CD14-positive monocyte (primary cell): ENCODE measurements around the gene ACOT2. TPM values are rescaled to one million over a fixed set of nuclear protein-coding genes. Genes with fewer than 3 reads are reported as not detected.

Experiments
- DNase-seq, 3 donors: peaks; one replicate each; pipeline ENCODE4 v3.0.0-alpha.2; 2011 to 2022
- H2AFZ ChIP-seq: 2 replicates; pipeline ENCODE4 v1.6.0; 2012; ENCODE audit warnings: mild to moderate bottlenecking, low read depth, low read length, inconsistent platforms; ENCODE audit not compliant: insufficient read depth, poor library complexity, severe bottlenecking
- H3K27ac ChIP-seq, 2 donors: 1 replicate in 1 of 2; 2 replicates in 1 of 2; pipeline ENCODE4 v1.5.1; 2012 to 2013; ENCODE audit warnings: low read length in 2 of 2, control low read depth in 1 of 2, inconsistent platforms in 1 of 2, low read depth in 1 of 2, mild to moderate bottlenecking in 1 of 2
- H3K27me3 ChIP-seq, 2 donors: one replicate each; pipeline versions ENCODE4 v1.6.0 to v1.6.1; 2011 to 2013; ENCODE audit warnings: low read length in 2 of 2; ENCODE audit not compliant: control insufficient read depth in 2 of 2, insufficient read depth in 2 of 2
- H3K36me3 ChIP-seq, 2 donors: replicated peaks in 1 of 2; 1 replicate in 1 of 2; 2 replicates in 1 of 2; pipeline versions ENCODE4 v1.5.1 to v1.6.1; 2012 to 2013; ENCODE audit warnings: low read length in 2 of 2, control low read depth in 1 of 2, inconsistent platforms in 1 of 2, mild to moderate bottlenecking in 1 of 2; ENCODE audit not compliant: insufficient read depth in 2 of 2, control insufficient read depth in 1 of 2
- H3K4me1 ChIP-seq, 2 donors: 1 replicate in 1 of 2; 2 replicates in 1 of 2; pipeline versions ENCODE4 v1.5.1 to v1.6.1; 2012 to 2013; ENCODE audit warnings: low read length in 2 of 2, control low read depth in 1 of 2, inconsistent platforms in 1 of 2, mild to moderate bottlenecking in 1 of 2, moderate library complexity in 1 of 2; ENCODE audit not compliant: insufficient read depth in 2 of 2, control insufficient read depth in 1 of 2
- H3K4me2 ChIP-seq: replicated peaks from 2 replicates; pipeline ENCODE3; 2012; ENCODE audit warnings: low read length, moderate library complexity, mild to moderate bottlenecking; ENCODE audit not compliant: poor library complexity, severe bottlenecking; ENCODE audit errors: extremely low read depth
- H3K4me3 ChIP-seq, 3 experiments: fragments of 200-600 bp in 1 of 3; sonication (generic) in 1 of 3; replicated peaks in 1 of 3; 1 replicate in 2 of 3; 2 replicates in 1 of 3; pipeline ENCODE4 v1.5.1; 2011 to 2013; ENCODE audit warnings: low read length in 3 of 3, mild to moderate bottlenecking in 3 of 3, control low read depth in 2 of 3, low read depth in 2 of 3, inconsistent platforms in 1 of 3, moderate library complexity in 1 of 3
- H3K79me2 ChIP-seq: 2 replicates; pipeline ENCODE4 v1.6.0; 2012; ENCODE audit warnings: mild to moderate bottlenecking, control low read depth, inconsistent platforms, low read length, moderate library complexity; ENCODE audit not compliant: insufficient read depth
- H3K9ac ChIP-seq: 2 replicates; pipeline ENCODE4 v1.6.0; 2017; ENCODE audit warnings: low read length, mild to moderate bottlenecking; ENCODE audit not compliant: insufficient read depth, poor library complexity, severe bottlenecking
- H3K9me3 ChIP-seq, 2 donors: replicated peaks in 1 of 2; 1 replicate in 1 of 2; 2 replicates in 1 of 2; pipeline versions ENCODE4 v1.5.1 to v1.6.1; 2012 to 2013; ENCODE audit warnings: low read length in 2 of 2, control low read depth in 1 of 2; ENCODE audit not compliant: control insufficient read depth in 1 of 2, insufficient read depth in 1 of 2
- H4K20me1 ChIP-seq: 2 replicates; pipeline ENCODE4 v1.6.0; 2012; ENCODE audit warnings: mild to moderate bottlenecking, low read length, control low read depth, moderate library complexity; ENCODE audit not compliant: insufficient read depth
- H3K27ac Mint-ChIP-seq, 7 donors: one replicate each; pipeline ENCODE4 v1.8.0; 2020; ENCODE audit warnings: mild to moderate bottlenecking in 7 of 7, mixed read lengths in 7 of 7, moderate library complexity in 6 of 7, inconsistent platforms in 2 of 7
- H3K27me3 Mint-ChIP-seq, 3 donors: one replicate each; pipeline ENCODE4 v1.8.0; 2021 to 2022; ENCODE audit warnings: low read depth in 3 of 3, mild to moderate bottlenecking in 3 of 3, mixed read lengths in 3 of 3, moderate library complexity in 3 of 3, inconsistent platforms in 1 of 3
- H3K36me3 Mint-ChIP-seq, 2 donors: one replicate each; pipeline ENCODE4 v1.8.0; 2020; ENCODE audit warnings: mixed read lengths in 2 of 2, inconsistent platforms in 1 of 2, mild to moderate bottlenecking in 1 of 2
- H3K4me1 Mint-ChIP-seq: one replicate; pipeline ENCODE4 v1.8.0; 2020; ENCODE audit warnings: mild to moderate bottlenecking, mixed read lengths
- H3K4me3 Mint-ChIP-seq, 2 donors: one replicate each; pipeline ENCODE4 v1.8.0; 2020; ENCODE audit warnings: mild to moderate bottlenecking in 2 of 2, mixed read lengths in 2 of 2, moderate library complexity in 1 of 2
- H3K9me3 Mint-ChIP-seq, 7 donors: one replicate each; pipeline ENCODE4 v1.8.0; 2020 to 2022; ENCODE audit warnings: mixed read lengths in 7 of 7, mild to moderate bottlenecking in 6 of 7, moderate library complexity in 6 of 7, inconsistent platforms in 2 of 7
- CTCF ChIP-seq: fragments of 200-600 bp; IDR thresholded peaks from one replicate; pipeline ENCODE4 v1.8.0; 2022; ENCODE audit warnings: antibody characterized with exemption, mild to moderate bottlenecking
- WGBS: methylation state at CpG from one replicate; pipeline ENCODE4 v1.1.5; 2013; ENCODE audit warnings: missing lambda C conversion rate; ENCODE audit not compliant: insufficient coverage; 5-methylcytosine and 5-hydroxymethylcytosine counted together
- intact Hi-C, 2 donors: fragments of 100-400 bp; cut with micrococcal nuclease; formaldehyde crosslinking; loops; one replicate each; pipeline versions ENCODE4 v1.15.0 to v1.15.1; 2023
- polyA plus RNA-seq, 3 donors: library from polyadenylated mRNA; depleted of rRNA in 1 of 3; unstranded in 2 of 3; stranded (reverse) in 1 of 3; fragments of 300-500 nt in 2 of 3; fragments of >200 nt in 1 of 3; fragmentation: Illumina TruSeq in 2 of 3; gene quantifications; 1 replicate in 2 of 3; 2 replicates in 1 of 3; pipeline ENCODE4 v1.2.3, GENCODE V29; 2012 to 2021

Gene ACOT2
- polyA plus RNA-seq, 3 donors = 2.6 to 6.0 (median 5.2) TPM

GRCh38 chr14:73606271-73606670 is 37.3 kb downstream of the ACOT2 start:
- H3K4me3 ChIP-seq = no peak overlapping the region
- H3K79me2 ChIP-seq = no peaks in the 10 kb centered on the region
- no peak for TF ChIP-seq CTCF
- Mint-ChIP-seq H3K9me3 (peaks cover 0 to 8% (median 1%) of the 10 kb centered on the region in 7 donors), H3K27me3 (peaks cover under 1 to 7% (median 5%) of the 10 kb centered on the region in 3 donors), H3K4me1 (no peaks in the 10 kb centered on the region), H3K27ac (no peak overlapping the region), H3K4me3 (no peak overlapping the region), H3K36me3 (no peaks in the 10 kb centered on the region)
- no CpG with 5 or more reads among the region's 3 CpGs for WGBS
- H3K27ac ChIP-seq = no peak overlapping the region
- no peak for DNase-seq
- no peaks in the 10 kb centered on the region for H3K27me3 ChIP-seq
- intact Hi-C loops = no loop called here
- no peaks in the 10 kb centered on the region for H3K36me3 ChIP-seq
- no peaks in the 10 kb centered on the region for H4K20me1 ChIP-seq
- no peak overlapping the region for H2AFZ ChIP-seq
- no peaks in the 10 kb centered on the region for H3K4me1 ChIP-seq
- H3K9ac ChIP-seq = no peak overlapping the region
- no peaks in the 10 kb centered on the region for H3K9me3 ChIP-seq
- no peak overlapping the region for H3K4me2 ChIP-seq

DNA sequence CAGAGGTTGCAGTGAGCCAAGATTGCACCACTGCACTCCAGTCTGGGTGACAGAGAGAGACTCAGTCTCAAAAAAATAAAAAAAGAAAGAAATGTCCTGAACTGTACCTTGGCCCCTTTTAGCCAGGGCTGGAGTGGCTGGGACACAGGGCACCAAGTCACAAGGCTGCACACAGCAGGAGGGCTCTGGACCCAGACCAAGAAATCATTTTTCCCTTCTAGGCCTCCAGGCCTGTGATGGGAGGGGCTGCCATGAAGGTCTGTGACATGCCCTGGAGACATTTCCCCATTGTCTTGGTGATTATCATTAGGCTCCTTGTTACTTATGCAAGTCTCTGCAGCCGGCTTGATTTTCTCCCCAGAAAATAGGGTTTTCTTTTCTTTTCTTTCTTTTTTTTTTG is 38.2 kb downstream of the ACOT2 start:
- no peak for TF ChIP-seq CTCF
- Histone ChIP-seq H4K20me1 (no peaks in the 10 kb centered on the region), H3K4me2 (no peak overlapping the region), H3K27me3 (peaks cover 3 to 8% of the 10 kb centered on the region in 2 donors), H3K27ac (no peak overlapping the region), H3K9me3 (no peaks in the 10 kb centered on the region), H3K36me3 (no peaks in the 10 kb centered on the region), H3K79me2 (no peaks in the 10 kb centered on the region), H3K9ac (no peak overlapping the region), H2AFZ (no peak overlapping the region), H3K4me1 (peaks cover 0 to 4% of the 10 kb centered on the region in 2 donors), H3K4me3 (no peak overlapping the region)
- Mint-ChIP-seq H3K36me3 (no peaks in the 10 kb centered on the region), H3K27ac (no peak overlapping the region), H3K9me3 (peaks cover 0 to 8% (median 1%) of the 10 kb centered on the region in 7 donors), H3K27me3 (peaks cover 3 to 16% (median 14%) of the 10 kb centered on the region in 3 donors), H3K4me1 (peaks cover 3% of the 10 kb centered on the region), H3K4me3 (no peak overlapping the region)
- intact Hi-C loops = no loop called here
- DNase-seq = no peak
- WGBS = no CpG with 5 or more reads among the region's 1 CpG
